Ishikawa (cell line): Measurements from ENCODE around the gene USP47.

ENCODE experiments used
- CEBPB ChIP-seq: IDR thresholded peaks from 2 replicates; pipeline ENCODE4 v1.6.1; 2012
- CREB1 ChIP-seq: IDR thresholded peaks from 2 replicates; pipeline ENCODE4 v1.6.1; 2012; ENCODE audit warnings: low read depth
- EGR1 ChIP-seq: IDR thresholded peaks from 2 replicates; pipeline ENCODE4 v1.6.1; 2012
- EP300 ChIP-seq: IDR thresholded peaks from 2 replicates; pipeline ENCODE4 v1.6.1; 2012; ENCODE audit warnings: borderline replicate concordance
- FOXM1 ChIP-seq: IDR thresholded peaks from 2 replicates; pipeline ENCODE4 v1.6.1; 2012; ENCODE audit warnings: low read depth, borderline replicate concordance
- NFIC ChIP-seq: IDR thresholded peaks from 2 replicates; pipeline ENCODE4 v1.6.1; 2012
- RAD21 ChIP-seq: IDR thresholded peaks from 2 replicates; pipeline ENCODE4 v1.6.1; 2012; ENCODE audit warnings: low read depth
- TAF1 ChIP-seq: IDR thresholded peaks from 2 replicates; pipeline ENCODE4 v1.6.1; 2012; ENCODE audit warnings: low read depth, mild to moderate bottlenecking
- TCF12 ChIP-seq: IDR thresholded peaks from 2 replicates; pipeline ENCODE4 v1.6.1; 2012; ENCODE audit warnings: low read depth
- TEAD4 ChIP-seq: IDR thresholded peaks from 2 replicates; pipeline ENCODE4 v1.6.1; 2012
- USF1 ChIP-seq: IDR thresholded peaks from 2 replicates; pipeline ENCODE4 v1.6.1; 2012
- YY1 ChIP-seq: IDR thresholded peaks from 2 replicates; pipeline ENCODE4 v1.6.1; 2012; ENCODE audit warnings: low read depth
- ZBTB7A ChIP-seq: IDR thresholded peaks from 2 replicates; pipeline ENCODE4 v1.6.1; 2012; ENCODE audit warnings: low read depth
- TF ChIP-seq, protein P1 (sequence below): IDR thresholded peaks from 2 replicates; pipeline ENCODE4 v1.6.1; 2012
- TF ChIP-seq, protein P2 (sequence below): IDR thresholded peaks from 2 replicates; pipeline ENCODE4 v1.6.1; 2012; ENCODE audit warnings: low read depth, mild to moderate bottlenecking

USP47 gene

GRCh38 chr11:11866203-11866602 is 24.4 kb downstream of the USP47 start:
- TF ChIP-seq CEBPB, result no peak
- TF ChIP-seq USF1, result no peak
- no peak for TF ChIP-seq YY1
- TF ChIP-seq, protein P1, sequence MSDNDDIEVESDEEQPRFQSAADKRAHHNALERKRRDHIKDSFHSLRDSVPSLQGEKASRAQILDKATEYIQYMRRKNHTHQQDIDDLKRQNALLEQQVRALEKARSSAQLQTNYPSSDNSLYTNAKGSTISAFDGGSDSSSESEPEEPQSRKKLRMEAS, result no peak
- TF ChIP-seq EGR1, result no peak
- no peak for TF ChIP-seq TCF12
- TF ChIP-seq EP300, result no peak
- no peak for TF ChIP-seq RAD21
- no peak for TF ChIP-seq TEAD4
- no peak for TF ChIP-seq CREB1
- TF ChIP-seq ZBTB7A, result no peak
- TF ChIP-seq, protein P2, sequence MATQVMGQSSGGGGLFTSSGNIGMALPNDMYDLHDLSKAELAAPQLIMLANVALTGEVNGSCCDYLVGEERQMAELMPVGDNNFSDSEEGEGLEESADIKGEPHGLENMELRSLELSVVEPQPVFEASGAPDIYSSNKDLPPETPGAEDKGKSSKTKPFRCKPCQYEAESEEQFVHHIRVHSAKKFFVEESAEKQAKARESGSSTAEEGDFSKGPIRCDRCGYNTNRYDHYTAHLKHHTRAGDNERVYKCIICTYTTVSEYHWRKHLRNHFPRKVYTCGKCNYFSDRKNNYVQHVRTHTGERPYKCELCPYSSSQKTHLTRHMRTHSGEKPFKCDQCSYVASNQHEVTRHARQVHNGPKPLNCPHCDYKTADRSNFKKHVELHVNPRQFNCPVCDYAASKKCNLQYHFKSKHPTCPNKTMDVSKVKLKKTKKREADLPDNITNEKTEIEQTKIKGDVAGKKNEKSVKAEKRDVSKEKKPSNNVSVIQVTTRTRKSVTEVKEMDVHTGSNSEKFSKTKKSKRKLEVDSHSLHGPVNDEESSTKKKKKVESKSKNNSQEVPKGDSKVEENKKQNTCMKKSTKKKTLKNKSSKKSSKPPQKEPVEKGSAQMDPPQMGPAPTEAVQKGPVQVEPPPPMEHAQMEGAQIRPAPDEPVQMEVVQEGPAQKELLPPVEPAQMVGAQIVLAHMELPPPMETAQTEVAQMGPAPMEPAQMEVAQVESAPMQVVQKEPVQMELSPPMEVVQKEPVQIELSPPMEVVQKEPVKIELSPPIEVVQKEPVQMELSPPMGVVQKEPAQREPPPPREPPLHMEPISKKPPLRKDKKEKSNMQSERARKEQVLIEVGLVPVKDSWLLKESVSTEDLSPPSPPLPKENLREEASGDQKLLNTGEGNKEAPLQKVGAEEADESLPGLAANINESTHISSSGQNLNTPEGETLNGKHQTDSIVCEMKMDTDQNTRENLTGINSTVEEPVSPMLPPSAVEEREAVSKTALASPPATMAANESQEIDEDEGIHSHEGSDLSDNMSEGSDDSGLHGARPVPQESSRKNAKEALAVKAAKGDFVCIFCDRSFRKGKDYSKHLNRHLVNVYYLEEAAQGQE, result no peak
- TF ChIP-seq NFIC, result no peak
- no peak for TF ChIP-seq FOXM1

DNA sequence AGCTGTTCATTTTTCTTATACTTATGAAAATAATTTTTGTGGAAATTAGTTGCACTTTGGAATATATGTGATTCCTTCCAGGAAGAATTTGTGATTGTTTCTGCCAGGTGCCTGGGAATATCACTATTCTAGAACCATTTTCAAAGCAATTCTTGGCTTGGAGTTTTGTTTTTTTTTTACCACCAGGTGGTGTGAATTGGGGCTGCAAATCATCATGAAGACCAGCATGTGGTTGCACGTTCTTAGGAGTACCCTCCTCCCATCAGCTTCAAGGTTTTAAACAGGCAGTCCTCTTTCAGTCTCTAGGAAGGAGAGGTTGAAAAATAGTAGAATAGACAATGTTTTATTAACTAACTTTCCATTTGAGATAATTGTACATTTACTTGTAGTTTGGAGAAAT is 25.9 kb downstream of the USP47 start:
- TF ChIP-seq EGR1, result no peak
- no peak for TF ChIP-seq EP300
- TF ChIP-seq TAF1, result no peak
- TF ChIP-seq USF1, result no peak
- TF ChIP-seq TEAD4, result no peak
- TF ChIP-seq, protein P2, result no peak
- TF ChIP-seq TCF12, result no peak
- TF ChIP-seq, protein P1, result no peak
- TF ChIP-seq NFIC, result no peak
- TF ChIP-seq CEBPB, result no peak
- TF ChIP-seq YY1, result no peak
- TF ChIP-seq RAD21, result no peak
- TF ChIP-seq CREB1, result no peak
- no peak for TF ChIP-seq FOXM1

DNA sequence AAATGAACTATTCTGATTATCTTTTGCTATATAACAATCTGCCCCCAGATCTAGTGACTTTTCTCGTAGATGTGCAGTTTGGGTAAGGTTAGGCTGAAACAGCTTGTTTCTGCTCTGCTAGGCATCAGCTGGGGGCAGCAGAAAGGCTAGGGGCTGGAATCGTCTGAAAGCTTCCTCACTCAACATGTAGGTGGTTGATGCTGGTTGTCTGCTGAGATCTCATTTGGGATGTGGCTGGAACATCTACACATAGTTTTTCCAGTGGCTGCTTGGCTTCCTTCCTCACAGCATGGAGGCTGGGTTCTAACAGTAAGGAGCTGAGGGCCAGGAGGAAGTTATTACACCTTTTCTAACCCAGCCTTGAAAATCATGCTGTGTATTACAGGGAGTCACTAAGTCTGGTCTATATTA is 30.2 kb downstream of the USP47 start:
- TF ChIP-seq RAD21, result no peak
- no peak for TF ChIP-seq USF1
- TF ChIP-seq CREB1, result no peak
- TF ChIP-seq TCF12, result no peak
- no peak for TF ChIP-seq TAF1

DNA sequence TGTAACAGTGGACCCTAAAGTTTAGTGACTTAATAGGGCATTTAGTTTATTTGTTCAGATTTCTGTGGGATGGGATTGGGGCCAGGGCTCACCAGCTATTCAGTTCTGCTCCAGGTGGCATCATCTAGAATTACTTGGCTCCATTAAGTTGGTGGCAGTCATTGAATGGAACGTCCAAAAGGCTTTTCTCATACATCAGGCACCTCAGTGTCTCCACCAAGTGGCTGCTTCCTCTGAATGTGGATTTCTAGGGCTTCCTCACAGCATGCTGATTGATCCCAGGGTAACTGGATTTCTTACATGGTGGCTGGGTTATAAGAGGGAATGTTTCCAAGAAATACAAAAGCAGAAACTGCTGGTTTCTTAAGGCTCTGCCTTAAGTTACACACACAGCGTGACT is 34.7 kb downstream of the USP47 start:
- TF ChIP-seq FOXM1 (no peak), CREB1 (no peak), RAD21 (peak; percentile 28; the same call in 1 of the 2 replicates), YY1 (no peak)

DNA sequence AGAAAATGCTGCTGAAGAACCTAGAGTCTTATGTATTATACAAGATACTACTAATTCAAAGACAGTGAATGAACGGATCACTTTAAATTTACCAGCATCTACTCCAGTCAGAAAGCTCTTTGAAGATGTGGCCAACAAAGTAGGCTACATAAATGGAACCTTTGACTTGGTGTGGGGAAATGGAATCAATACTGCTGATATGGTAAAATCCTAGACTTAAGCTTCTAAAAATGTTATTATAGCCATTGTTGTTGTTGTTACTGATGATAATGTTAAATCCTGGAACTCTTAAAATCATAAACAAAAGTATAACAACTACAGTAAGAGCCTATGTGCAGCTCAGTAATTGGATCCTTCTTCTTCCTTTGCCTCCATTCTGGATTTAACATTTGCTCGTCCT is 38.4 kb downstream of the USP47 start:
- TF ChIP-seq, protein P2, result no peak
- TF ChIP-seq, protein P1, result no peak
- TF ChIP-seq RAD21 (no peak), EGR1 (no peak), FOXM1 (no peak), USF1 (no peak), CEBPB (no peak), CREB1 (no peak), TCF12 (no peak), EP300 (no peak), ZBTB7A (no peak), NFIC (no peak), TEAD4 (no peak), TAF1 (no peak)
